HPDE6-E6E7 (cell line): ENCODE data around the gene ENKUR.
"Not testable (repeated sequence)": the region's sequence is repeated elsewhere in the genome, so short reads cannot be mapped to it uniquely, and the experiment has no call there.

Experiments
- DNase-seq: peaks from one replicate; pipeline ENCODE4 v3.0.0; 2011; ENCODE audit warnings: missing footprints; ENCODE audit errors: extremely low spot score

The ENKUR gene

GRCh38 chr10:25023278-25023677 is 7.3 kb upstream of the ENKUR start:
- no peak for DNase-seq

GRCh38 chr10:25018703-25019102 is 2.7 kb upstream of the ENKUR start:
- no peak for DNase-seq

DNA sequence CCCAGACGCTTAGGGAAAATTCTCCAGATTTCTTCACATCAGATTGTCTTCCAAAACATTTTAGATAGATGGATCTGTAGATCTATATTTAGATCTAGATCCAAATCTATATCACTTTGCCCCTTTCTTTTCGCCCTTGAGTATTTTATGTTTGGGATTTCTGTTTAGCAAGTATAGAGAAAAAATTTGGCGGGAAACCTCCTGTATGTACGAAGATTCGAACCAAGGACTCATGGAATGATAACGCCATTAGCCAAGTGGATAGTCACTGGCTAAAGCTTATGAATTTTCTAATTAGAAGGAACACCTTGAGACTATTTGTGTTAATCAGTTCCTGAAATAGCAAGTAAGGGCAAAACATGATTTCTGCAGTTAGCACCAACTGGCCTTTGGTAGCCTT is 1.7 kb upstream of the ENKUR start:
- DNase-seq: no peak

DNA sequence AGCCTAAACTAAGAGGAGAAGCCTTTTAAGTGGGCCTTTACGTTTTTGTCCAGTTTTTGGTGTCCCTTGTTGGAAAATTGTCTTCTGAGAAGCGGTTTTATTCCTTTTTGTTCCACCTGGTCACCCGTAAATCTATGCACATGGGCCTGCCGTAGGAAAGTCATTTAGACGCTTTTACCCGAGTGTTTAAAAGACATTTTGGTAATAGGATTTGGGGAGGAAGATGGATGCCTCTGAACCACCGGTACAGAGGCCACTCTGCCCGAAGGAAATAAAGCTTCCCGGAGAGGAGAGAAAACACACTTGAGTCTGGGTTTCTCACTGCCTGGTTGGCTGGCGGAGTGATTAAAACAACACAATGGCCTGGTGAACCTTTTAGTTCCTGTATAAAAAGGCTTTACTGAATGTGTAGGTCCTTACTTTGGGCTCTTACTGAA is 1.2 kb upstream of the ENKUR start:
- DNase-seq: no peak

- DNase-seq: peak; percentile 80
These were observed 607 bp upstream of the ENKUR start, which contains the start of gene THNSL1 for GRCh38 chr10:25016376-25017153. Gene THNSL1, plus strand, starts transcription at chr10:25016612. Its CDS starts 6,612 bp downstream, at chr10:25023224.

- no peak for DNase-seq
These were observed 1.4 kb downstream of the ENKUR start for GRCh38 chr10:25014579-25014978.

GRCh38 chr10:25011591-25011990 is 4.4 kb downstream of the ENKUR start:
- not testable (repeated sequence) for DNase-seq

GRCh38 chr10:24998044-24998443 is 17.9 kb downstream of the ENKUR start:
- no peak for DNase-seq

DNA sequence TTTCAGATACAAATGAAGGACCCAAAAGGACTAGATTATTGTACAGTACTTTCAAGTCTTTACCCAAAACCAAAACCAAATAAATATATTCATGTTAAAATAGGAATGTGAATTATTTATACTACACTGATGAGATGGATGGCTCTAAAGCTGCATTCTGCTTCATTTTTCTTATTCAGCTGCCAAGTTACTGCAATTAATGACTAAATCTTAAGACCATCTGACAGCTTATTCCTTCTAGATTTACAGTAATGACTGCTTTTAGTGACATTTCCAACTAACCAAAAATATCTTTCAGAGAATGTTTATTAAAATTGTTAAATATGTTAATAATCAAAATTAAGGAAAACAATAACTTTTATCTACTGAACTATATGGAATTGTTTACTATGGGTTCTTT is 20.9 kb downstream of the ENKUR start:
- no peak for DNase-seq

- no peak for DNase-seq
These were observed 22.6 kb downstream of the ENKUR start for GRCh38 chr10:24993237-24993958.

GRCh38 chr10:24992512-24993133 is 23.3 kb downstream of the ENKUR start:
- no peak for DNase-seq

- DNase-seq: no peak
These were observed 24.7 kb downstream of the ENKUR start for GRCh38 chr10:24991298-24991697.

GRCh38 chr10:24989867-24990266 is 26.1 kb downstream of the ENKUR start:
- no peak for DNase-seq

DNA sequence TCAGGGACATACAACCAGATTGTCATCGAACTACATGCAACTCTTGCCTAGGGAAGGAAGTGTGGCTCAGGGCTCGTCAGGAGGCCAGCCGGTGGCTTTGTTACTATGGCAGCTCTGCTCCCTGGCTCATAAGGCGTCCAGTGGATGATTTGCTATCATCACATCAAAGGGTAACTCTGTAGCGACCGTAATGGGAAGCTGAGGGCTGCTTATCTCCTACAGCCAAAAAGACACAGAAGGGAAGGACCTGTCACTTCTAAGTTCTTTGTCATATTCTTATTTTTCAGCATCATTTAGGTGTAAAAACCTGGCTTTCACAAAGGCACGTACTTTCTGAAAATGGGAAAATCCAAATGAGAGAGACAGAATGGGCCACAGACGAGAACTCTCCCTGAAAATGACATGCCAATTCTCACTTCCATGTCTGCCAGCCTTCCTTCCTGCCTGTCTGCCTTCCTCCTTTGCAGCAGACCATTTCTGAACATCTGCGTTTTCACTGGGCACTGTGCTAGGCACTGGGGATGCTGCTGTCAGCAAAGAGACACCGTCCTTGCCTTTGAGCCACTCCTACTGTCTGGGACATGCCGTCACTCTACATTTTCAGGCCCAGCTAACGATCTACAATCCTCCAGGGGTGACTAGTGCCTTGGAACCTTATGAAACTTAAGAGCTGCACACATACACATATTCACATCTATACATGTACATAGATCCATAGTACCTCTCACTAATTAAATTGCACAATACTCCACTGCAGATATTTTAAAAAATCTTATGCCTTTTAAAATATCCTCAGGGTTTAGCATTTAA is 26.9 kb downstream of the ENKUR start:
- DNase-seq: no peak

DNA sequence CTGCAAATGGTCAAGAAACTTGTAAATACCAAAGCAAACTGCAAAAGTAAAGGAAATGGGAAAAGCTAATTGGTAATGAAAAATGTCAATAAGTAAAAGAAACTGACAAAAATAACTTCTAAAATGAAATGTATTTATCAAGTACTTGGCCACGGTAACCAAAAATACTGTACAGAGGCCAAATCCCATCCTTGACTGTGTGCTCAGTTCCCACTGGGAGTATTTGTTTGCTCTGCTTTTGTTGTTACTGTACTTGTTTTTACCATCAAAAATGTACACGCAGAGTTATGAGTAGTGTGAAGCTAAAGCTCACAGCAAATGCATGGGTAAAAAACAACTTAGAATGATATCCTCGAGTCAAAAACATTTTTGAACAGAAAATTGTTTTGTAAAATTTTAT is 31.1 kb downstream of the ENKUR start:
- no peak for DNase-seq

DNA sequence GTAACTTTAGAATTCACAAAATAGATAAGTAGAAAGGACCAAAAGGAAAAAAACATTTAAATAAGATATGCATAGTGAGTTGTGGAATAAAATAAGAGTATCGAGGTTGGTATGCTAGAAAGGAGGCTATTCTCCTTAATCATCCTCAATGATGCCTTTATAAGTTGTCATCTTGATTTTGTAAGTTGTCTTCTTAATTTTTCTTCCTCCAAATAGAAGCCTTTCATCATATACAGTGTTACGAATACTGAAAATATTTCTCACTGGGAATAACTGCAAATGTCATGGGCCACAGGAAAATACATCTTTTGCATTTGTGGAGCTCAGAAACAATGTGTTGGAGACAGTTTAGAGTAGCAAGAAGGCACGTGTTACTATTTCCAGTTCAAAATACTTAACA is 32.0 kb downstream of the ENKUR start:
- DNase-seq: no peak

- DNase-seq: no peak
These were observed 32.8 kb downstream of the ENKUR start for GRCh38 chr10:24983130-24983529.

DNA sequence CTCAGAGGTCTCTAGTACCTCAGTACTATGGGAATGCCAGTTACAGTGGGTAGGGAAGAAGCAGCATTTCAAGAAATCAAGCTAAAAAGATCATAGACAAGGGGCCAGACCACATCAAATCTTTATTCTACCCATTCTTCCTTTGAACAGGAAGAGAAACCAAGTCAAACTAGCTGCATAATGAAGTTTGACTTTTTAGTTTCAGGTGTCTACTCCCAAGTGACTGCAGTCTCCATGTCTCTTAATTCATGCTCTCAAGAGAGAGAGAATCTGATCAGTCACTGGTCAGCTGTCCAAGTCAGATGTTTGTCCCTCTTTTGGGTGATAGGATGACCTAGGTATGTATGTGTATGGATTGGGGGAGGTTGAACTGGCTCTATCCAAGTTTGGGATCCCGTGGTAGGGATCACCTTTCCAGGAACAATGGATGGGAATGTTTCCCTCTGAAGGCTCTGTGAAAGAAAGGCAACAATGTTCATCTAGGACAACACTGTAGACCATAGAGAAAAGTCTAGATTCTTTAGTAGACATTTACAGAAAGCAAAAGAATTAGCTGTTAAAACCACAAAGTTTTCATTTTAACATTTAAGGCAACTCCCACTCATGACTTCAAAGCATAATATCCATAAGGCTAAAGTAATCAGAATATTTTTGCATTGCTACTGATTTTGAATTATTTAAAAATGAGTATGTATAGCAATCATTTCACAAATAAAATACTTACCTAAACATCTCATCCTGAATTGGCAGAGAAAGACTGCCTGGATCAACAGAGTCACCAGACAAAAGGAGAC is 33.4 kb downstream of the ENKUR start:
- no peak for DNase-seq

- no peak for DNase-seq
These were observed 34.7 kb downstream of the ENKUR start for GRCh38 chr10:24981161-24981710.

GRCh38 chr10:24979685-24980084 is 36.3 kb downstream of the ENKUR start:
- DNase-seq: no peak

DNA sequence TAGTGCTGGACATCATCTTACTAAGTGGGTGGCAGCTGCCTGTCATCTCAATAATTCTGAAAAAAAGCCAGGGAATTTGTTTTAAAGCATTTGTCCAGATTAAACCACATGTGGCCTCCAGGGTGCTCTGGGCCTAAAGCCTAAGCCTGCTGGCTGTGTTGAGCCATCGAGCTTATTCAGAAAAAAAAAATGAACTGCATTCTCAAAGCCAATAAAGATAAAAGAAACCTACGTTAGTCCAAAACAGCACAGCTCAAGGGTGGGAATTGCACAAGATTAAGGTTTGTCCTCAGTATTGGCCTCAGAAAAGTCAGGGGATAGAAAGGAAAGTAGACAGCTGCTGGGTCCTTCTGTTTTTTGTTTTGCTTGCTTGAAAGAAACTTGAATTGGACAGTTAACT is 41.0 kb downstream of the ENKUR start:
- no peak for DNase-seq
